ENCODE results near the gene CEACAM16. TPM values are rescaled to one million over a fixed set of nuclear protein-coding genes. Genes with fewer than 3 reads are reported as not detected.
"Not testable (repeated sequence)": the region's sequence is repeated elsewhere in the genome, so short reads cannot be mapped to it uniquely, and the experiment has no call there.

The CEACAM16 gene
- polyA plus RNA-seq, 1 experiment, result not detected

DNA sequence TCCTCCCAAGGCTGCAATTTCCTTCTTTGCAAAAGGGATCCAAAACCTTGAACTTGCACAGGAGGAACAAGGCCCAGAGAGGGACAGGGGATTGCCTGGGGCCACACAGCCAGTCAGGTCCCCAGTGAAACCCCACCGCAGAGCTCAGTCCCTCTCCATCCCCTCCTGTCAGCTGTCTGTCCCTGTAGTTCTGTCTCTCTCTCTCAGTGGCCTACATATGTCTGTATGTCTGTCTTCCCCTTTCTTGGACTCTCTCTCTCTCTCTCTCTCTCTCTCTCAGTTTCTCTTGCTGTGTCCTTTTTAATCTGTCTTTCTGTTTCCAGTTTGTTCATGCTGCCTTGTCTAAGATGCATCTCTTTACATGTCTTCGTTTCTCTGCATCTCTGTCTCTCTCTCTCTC lies 16.1 kb upstream of the CEACAM16 start:
- H3K4me3 ChIP-seq (ENCODE audit: low read depth, low read length), result no peak overlapping the region
- CTCF ChIA-PET, result interaction anchor here (0.9 kb wide), 1 partner anchor 163 kb away, joined by 3 read pairs; the partner anchor contains the start of gene NECTIN2

GRCh38 chr19:44683434-44684210 lies 15.3 kb upstream of the CEACAM16 start:
- DNase-seq (ENCODE audit: low read depth, low spot score), result no peak
- ChIA-PET CTCF (interaction anchor here (0.6 kb wide), 1 partner anchor 376 kb away, joined by 4 read pairs; no protein-coding TSS in a partner anchor), POLR2A (no interaction called here)
- no peak overlapping the region for H3K27ac ChIP-seq (ENCODE audit: low read depth, low read length)
- H3K4me3 ChIP-seq (ENCODE audit: low read depth, low read length), result no peak overlapping the region
- H3K9me3 ChIP-seq (ENCODE audit: control insufficient read depth, insufficient read depth, low read length), result no peaks in the 10 kb centered on the region; the same call in 1 of the 2 replicates
- TF ChIP-seq CTCF (IDR thresholded peaks at IDR 0.05; ENCODE audit: low read depth, low read length), result no peak
- H3K27me3 ChIP-seq (ENCODE audit: control insufficient read depth, insufficient read depth, low read length), result no peaks in the 10 kb centered on the region

More for the DNA sequence above, 16.1 kb upstream of the CEACAM16 start:
- POLR2A ChIA-PET, result no interaction called here
- no peak for TF ChIP-seq CTCF (IDR thresholded peaks at IDR 0.05; ENCODE audit: low read depth, low read length)
- Histone ChIP-seq H3K9me3 (ENCODE audit: control insufficient read depth, insufficient read depth, low read length) (no peaks in the 10 kb centered on the region; the same call in 1 of the 2 replicates), H3K27me3 (ENCODE audit: control insufficient read depth, insufficient read depth, low read length) (no peaks in the 10 kb centered on the region), H3K27ac (ENCODE audit: low read depth, low read length) (no peak overlapping the region)
- DNase-seq (ENCODE audit: low read depth, low spot score), result no peak

GRCh38 chr19:44684396-44684795 lies 14.6 kb upstream of the CEACAM16 start:
- H3K27me3 ChIP-seq (ENCODE audit: control insufficient read depth, insufficient read depth, low read length); H3K9me3 ChIP-seq (ENCODE audit: control insufficient read depth, insufficient read depth, low read length); H3K4me3 ChIP-seq (ENCODE audit: low read depth, low read length); CTCF ChIA-PET; DNase-seq (ENCODE audit: low read depth, low spot score); POLR2A ChIA-PET: not testable (repeated sequence)
- peak overlapping the region; percentile 82 for H3K27ac ChIP-seq (ENCODE audit: low read depth, low read length)

DNA sequence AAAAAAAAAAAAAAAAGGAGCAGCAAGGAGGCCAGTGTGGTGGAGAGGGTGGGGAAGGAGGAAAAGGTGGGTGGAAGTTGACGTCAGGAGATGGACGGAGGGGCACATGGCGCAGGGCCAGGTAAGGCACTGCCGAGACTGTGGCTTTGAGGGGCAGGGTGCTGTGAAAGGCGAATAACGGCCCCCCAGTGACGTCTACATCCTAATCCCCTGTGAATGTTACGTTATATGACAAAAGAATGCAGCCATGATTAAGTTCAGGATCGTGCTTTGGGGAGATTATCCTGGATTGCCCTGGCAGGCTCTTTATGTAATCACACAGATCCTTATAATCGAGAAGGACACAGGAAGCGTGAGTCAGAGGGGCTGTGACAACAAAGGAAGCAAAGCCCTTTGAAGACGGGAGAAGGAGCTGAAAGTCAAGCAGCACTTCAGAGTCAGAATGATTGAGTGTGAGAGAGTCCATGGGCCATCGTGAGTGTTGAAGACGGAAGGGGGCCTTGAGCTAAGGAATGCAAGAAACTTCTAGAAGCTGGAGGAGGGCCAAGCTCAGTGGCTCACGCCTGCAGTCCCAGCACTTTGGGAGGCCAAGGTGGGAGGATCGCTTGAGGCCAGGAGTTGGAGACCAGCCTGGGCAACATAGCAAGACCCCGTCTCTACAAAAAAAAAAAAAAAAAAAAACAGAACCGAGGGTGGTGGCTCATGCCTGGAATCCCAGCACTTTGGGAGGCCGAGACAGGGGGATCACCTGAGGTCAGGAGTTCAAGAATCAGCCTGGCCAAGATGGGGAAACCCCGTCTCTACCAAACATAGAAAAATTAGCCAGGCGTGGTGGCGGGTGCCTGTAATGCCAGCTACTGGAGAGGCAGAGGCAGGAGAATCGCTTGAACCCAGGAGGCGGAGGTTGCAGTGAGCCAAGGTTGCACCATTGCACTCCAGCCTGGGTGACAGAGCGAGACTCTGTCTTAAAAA lies 13.8 kb upstream of the CEACAM16 start:
- TF ChIP-seq CTCF (IDR thresholded peaks at IDR 0.05; ENCODE audit: low read depth, low read length), result no peak
- Histone ChIP-seq H3K27ac (ENCODE audit: low read depth, low read length) (peak overlapping the region; percentile 82), H3K27me3 (ENCODE audit: control insufficient read depth, insufficient read depth, low read length) (no peaks in the 10 kb centered on the region), H3K4me3 (ENCODE audit: low read depth, low read length) (no peak overlapping the region), H3K9me3 (ENCODE audit: control insufficient read depth, insufficient read depth, low read length) (no peaks in the 10 kb centered on the region; the same call in 1 of the 2 replicates)
- DNase-seq (ENCODE audit: low read depth, low spot score), result peak; percentile 54
- POLR2A ChIA-PET, result no interaction called here
- CTCF ChIA-PET, result interaction anchor here (0.7 to 1.0 kb wide), 2 partner anchors 39 to 86 kb away, joined by 3 to 4 read pairs; no protein-coding TSS in a partner anchor

DNA sequence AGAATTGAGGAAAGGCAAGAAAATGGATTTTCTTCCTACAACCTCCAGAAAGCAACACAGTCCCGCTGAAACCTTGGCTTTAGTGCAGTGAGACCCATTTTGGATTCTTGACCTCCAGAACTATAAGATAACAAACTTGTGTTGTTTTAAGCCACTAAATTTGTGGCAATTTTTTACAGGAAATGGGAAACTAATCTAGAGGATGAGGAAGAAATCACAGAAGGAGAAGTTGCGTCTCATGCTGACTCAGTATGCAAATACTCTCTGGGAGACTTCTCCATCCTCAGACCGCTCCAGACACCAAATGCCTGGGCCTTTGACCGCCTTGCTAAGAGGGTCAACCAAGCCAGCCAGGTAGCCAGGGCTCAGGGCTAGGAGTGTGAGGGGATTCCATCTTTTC lies 13.1 kb upstream of the CEACAM16 start:
- DNase-seq (ENCODE audit: low read depth, low spot score), result no peak
- Histone ChIP-seq H3K27ac (ENCODE audit: low read depth, low read length) (peak overlapping the region; percentile 82), H3K9me3 (ENCODE audit: control insufficient read depth, insufficient read depth, low read length) (no peaks in the 10 kb centered on the region; the same call in 1 of the 2 replicates), H3K4me3 (ENCODE audit: low read depth, low read length) (no peak overlapping the region), H3K27me3 (ENCODE audit: control insufficient read depth, insufficient read depth, low read length) (no peaks in the 10 kb centered on the region)
- no peak for TF ChIP-seq CTCF (IDR thresholded peaks at IDR 0.05; ENCODE audit: low read depth, low read length)
- CTCF ChIA-PET, result interaction anchor here (0.7 to 1.0 kb wide), 2 partner anchors 38 to 85 kb away, joined by 3 to 4 read pairs; no protein-coding TSS in a partner anchor
- POLR2A ChIA-PET, result no interaction called here
